ENCODE data around the gene TP53BP2. TPM values are rescaled to one million over a fixed set of nuclear protein-coding genes. Genes with fewer than 3 reads are reported as not detected.
A peak's percentile ranks its signal among the peaks of the same experiment; 100 is the strongest.

The TP53BP2 gene
- total RNA-seq, 4 donors from 2014 or later = 33.9 to 73.2 (median 52.3) TPM

- Histone ChIP-seq H3K27ac (peak overlapping the region in 3 of 4 donors; percentile 61 to 83 (median 82)), H3K4me3 (no peak overlapping the region), H3K9me3 (no peaks in the 10 kb centered on the region), H3K27me3 (no peaks in the 10 kb centered on the region), H3K36me3 (peaks cover 4 to 77% (median 16%) of the 10 kb centered on the region in 3 donors), H3K4me1 (peaks cover 0 to 54% (median 13%) of the 10 kb centered on the region in 4 donors)
- DNase-seq (ENCODE audit: low spot score in 2 of 2) = no peak
- TF ChIP-seq POLR2A (IDR thresholded peaks at IDR 0.05) (no peak), CTCF (IDR thresholded peaks at IDR 0.05) (no peak), EP300 (IDR thresholded peaks at IDR 0.05) (no peak)
- WGBS, 2 donors = 93 to 95% methylated on average over 9 of the region's 9 CpGs
These were observed 75.0 kb downstream of the TP53BP2 start for GRCh38 chr1:223770621-223771315.

GRCh38 chr1:223765719-223766340 lies 79.9 kb downstream of the TP53BP2 start:
- Histone ChIP-seq H3K4me1 (peaks cover 0 to 28% (median 9%) of the 10 kb centered on the region in 4 donors), H3K27me3 (no peaks in the 10 kb centered on the region), H3K9me3 (no peaks in the 10 kb centered on the region), H3K27ac (peak overlapping the region in 3 of 4 donors; percentile 53 to 78 (median 53)), H3K4me3 (no peak overlapping the region), H3K36me3 (peaks cover 2 to 82% (median 14%) of the 10 kb centered on the region in 3 donors)
- 77% methylated on average over 7 of the region's 7 CpGs for WGBS, 2 donors
- TF ChIP-seq CTCF (IDR thresholded peaks at IDR 0.05) (no peak), POLR2A (IDR thresholded peaks at IDR 0.05) (no peak), EP300 (IDR thresholded peaks at IDR 0.05) (no peak)
- no peak for DNase-seq (ENCODE audit: low spot score in 2 of 2)

GRCh38 chr1:223765036-223765718 lies 80.6 kb downstream of the TP53BP2 start:
- Histone ChIP-seq H3K9me3 (no peaks in the 10 kb centered on the region), H3K36me3 (peaks cover 2 to 82% (median 10%) of the 10 kb centered on the region in 3 donors), H3K27ac (peak overlapping the region; percentile 48 to 78 (median 64)), H3K27me3 (no peaks in the 10 kb centered on the region), H3K4me3 (no peak overlapping the region), H3K4me1 (peaks cover 0 to 22% (median 4%) of the 10 kb centered on the region in 4 donors)
- DNase-seq (ENCODE audit: low spot score in 2 of 2) = peak; percentile 50 to 52
- WGBS, 2 donors = 28 to 31% methylated on average over 4 to 9 of the region's 9 CpGs
- TF ChIP-seq EP300 (IDR thresholded peaks at IDR 0.05) = peak in 1 of 2 donors; percentile 40
- no peak for TF ChIP-seq POLR2A (IDR thresholded peaks at IDR 0.05)
- TF ChIP-seq CTCF (IDR thresholded peaks at IDR 0.05) = no peak

GRCh38 chr1:223763881-223764280 lies 81.9 kb downstream of the TP53BP2 start:
- Histone ChIP-seq H3K9me3 (no peaks in the 10 kb centered on the region), H3K4me3 (no peak overlapping the region), H3K4me1 (peaks cover 0 to 17% (median 4%) of the 10 kb centered on the region in 4 donors), H3K27ac (no peak overlapping the region), H3K36me3 (peaks cover 2 to 82% (median 6%) of the 10 kb centered on the region in 3 donors), H3K27me3 (no peaks in the 10 kb centered on the region)
- TF ChIP-seq CTCF (IDR thresholded peaks at IDR 0.05) (no peak), EP300 (IDR thresholded peaks at IDR 0.05) (no peak), POLR2A (IDR thresholded peaks at IDR 0.05) (no peak)
- DNase-seq (ENCODE audit: low spot score in 2 of 2) = no peak
- 93 to 96% methylated on average over 5 of the region's 5 CpGs for WGBS, 2 donors
